Measurements from ENCODE around the gene TAF11L8. TPM values are rescaled to one million over a fixed set of nuclear protein-coding genes. Genes with fewer than 3 reads are reported as not detected.
"Not testable (repeated sequence)": the region's sequence is repeated elsewhere in the genome, so short reads cannot be mapped to it uniquely, and the experiment has no call there.

TAF11L8 gene
- not detected for total RNA-seq

- not testable (repeated sequence) for H3K27ac ChIP-seq, H3K4me1 ChIP-seq, H3K27me3 ChIP-seq, H3K4me3 ChIP-seq, H3K36me3 ChIP-seq, ATAC-seq, H3K9me3 ChIP-seq
- no CpG with 5 or more reads among the region's 16 CpGs for WGBS, 2 donors (ENCODE audit: low coverage in 1 of 2)
Observed at GRCh38 chr5:17590860-17591259, at the start of gene TAF11L8. Gene TAF11L8, minus strand, starts transcription at chr5:17590960.

- Histone ChIP-seq H3K4me3 (no peak within 1 kb of the TSS), H3K36me3 (no peaks in the 10 kb centered on the region), H3K27ac (no peak within 1 kb of the TSS), H3K4me1 (no peaks in the 10 kb centered on the region), H3K9me3 (no peaks in the 10 kb centered on the region), H3K27me3 (no peaks in the 10 kb centered on the region)
- 83 to 88% methylated on average over 1 to 3 of the region's 5 CpGs for WGBS, 2 donors (ENCODE audit: low coverage in 1 of 2)
- ATAC-seq = no peak
- no peak for TF ChIP-seq POLR2AphosphoS5 (IDR thresholded peaks at IDR 0.05)
- no peak for TF ChIP-seq CTCF (IDR thresholded peaks at IDR 0.05)
- no peak for TF ChIP-seq EP300 (IDR thresholded peaks at IDR 0.05)
- no peak for TF ChIP-seq POLR2A (IDR thresholded peaks at IDR 0.05)
Observed at GRCh38 chr5:17634160-17634559, 43.4 kb upstream of the TAF11L8 start, which contains the start of gene TAF11L14. Gene TAF11L14, plus strand, starts transcription at chr5:17634460.

GRCh38 chr5:17631788-17632187 is 41.0 kb upstream of the TAF11L8 start, which contains the start of gene TAF11L13:
Gene TAF11L13, plus strand, starts transcription at chr5:17632088.
- H3K4me3 ChIP-seq, ATAC-seq, H3K27me3 ChIP-seq, H3K4me1 ChIP-seq, H3K9me3 ChIP-seq, H3K36me3 ChIP-seq, H3K27ac ChIP-seq: not testable (repeated sequence)
- WGBS, 2 donors (ENCODE audit: low coverage in 1 of 2) = no CpG with 5 or more reads among the region's 12 CpGs

- no peaks in the 10 kb centered on the region for H3K9me3 ChIP-seq
- H3K27me3 ChIP-seq = no peaks in the 10 kb centered on the region
- ATAC-seq = no peak
- H3K27ac ChIP-seq = no peak overlapping the region
- no peak overlapping the region for H3K4me3 ChIP-seq
- 100% methylated on average over 2 of the region's 11 CpGs; no CpG with 5 or more reads in 1 of the 2 donors for WGBS, 2 donors (ENCODE audit: low coverage in 1 of 2)
- no peaks in the 10 kb centered on the region for H3K4me1 ChIP-seq
- no peaks in the 10 kb centered on the region for H3K36me3 ChIP-seq
- no peak for TF ChIP-seq CTCF (IDR thresholded peaks at IDR 0.05)
- TF ChIP-seq POLR2A (IDR thresholded peaks at IDR 0.05) = no peak
- no peak for TF ChIP-seq POLR2AphosphoS5 (IDR thresholded peaks at IDR 0.05)
- TF ChIP-seq EP300 (IDR thresholded peaks at IDR 0.05) = no peak
Observed at GRCh38 chr5:17625686-17626085, 34.9 kb upstream of the TAF11L8 start.

GRCh38 chr5:17620627-17621026 is 29.9 kb upstream of the TAF11L8 start:
- Histone ChIP-seq H3K27ac (no peak overlapping the region), H3K4me1 (no peaks in the 10 kb centered on the region), H3K27me3 (no peaks in the 10 kb centered on the region), H3K4me3 (no peak overlapping the region), H3K9me3 (no peaks in the 10 kb centered on the region), H3K36me3 (no peaks in the 10 kb centered on the region)
- no CpG with 5 or more reads among the region's 17 CpGs for WGBS, 2 donors (ENCODE audit: low coverage in 1 of 2)
- no peak for TF ChIP-seq POLR2A (IDR thresholded peaks at IDR 0.05)
- TF ChIP-seq EP300 (IDR thresholded peaks at IDR 0.05) = no peak
- no peak for TF ChIP-seq CTCF (IDR thresholded peaks at IDR 0.05)
- no peak for TF ChIP-seq POLR2AphosphoS5 (IDR thresholded peaks at IDR 0.05)
- no peak for ATAC-seq

GRCh38 chr5:17619354-17619753 is 28.6 kb upstream of the TAF11L8 start:
- Histone ChIP-seq H3K27ac (no peak overlapping the region), H3K36me3 (no peaks in the 10 kb centered on the region), H3K4me1 (no peaks in the 10 kb centered on the region), H3K27me3 (no peaks in the 10 kb centered on the region), H3K4me3 (no peak overlapping the region), H3K9me3 (no peaks in the 10 kb centered on the region)
- ATAC-seq = no peak
- 95 to 100% methylated on average over 1 to 3 of the region's 3 CpGs for WGBS, 2 donors (ENCODE audit: low coverage in 1 of 2)
- TF ChIP-seq EP300 (IDR thresholded peaks at IDR 0.05) (no peak), POLR2AphosphoS5 (IDR thresholded peaks at IDR 0.05) (no peak), CTCF (IDR thresholded peaks at IDR 0.05) (no peak)

Measured in gastroesophageal sphincter (tissue), 4 donors.